ENCODE data around the gene SUN2.

Gene SUN2

GRCh38 chr22:38739300-38740055, 16.3 kb downstream of the SUN2 start:
- FAIRE-seq = no peak
- no peak for TF ChIP-seq CTCF (IDR thresholded peaks at IDR 0.05; ENCODE audit: insufficient read depth, missing control alignments)
- DNase-seq (ENCODE audit: insufficient read length, low spot score) = no peak

- FAIRE-seq (no peak), DNase-seq (ENCODE audit: insufficient read length, low spot score) (no peak)
- TF ChIP-seq CTCF (IDR thresholded peaks at IDR 0.05; ENCODE audit: insufficient read depth, missing control alignments) = no peak
Observed at GRCh38 chr22:38738475-38739070, 17.2 kb downstream of the SUN2 start.

- no peak for TF ChIP-seq CTCF (IDR thresholded peaks at IDR 0.05; ENCODE audit: insufficient read depth, missing control alignments)
- DNase-seq (ENCODE audit: insufficient read length, low spot score) (no peak), FAIRE-seq (no peak)
Observed at GRCh38 chr22:38737302-38738060, 18.3 kb downstream of the SUN2 start.

- no peak for TF ChIP-seq CTCF (IDR thresholded peaks at IDR 0.05; ENCODE audit: insufficient read depth, missing control alignments)
- DNase-seq (ENCODE audit: insufficient read length, low spot score) (no peak), FAIRE-seq (no peak)
Observed at GRCh38 chr22:38736257-38736570, 19.6 kb downstream of the SUN2 start.

- FAIRE-seq = no peak
Observed at GRCh38 chr22:38735465-38736256, 20.1 kb downstream of the SUN2 start.

GRCh38 chr22:38735126-38735464, 20.7 kb downstream of the SUN2 start:
- DNase-seq (ENCODE audit: insufficient read length, low spot score) = no peak
- no peak for FAIRE-seq
- no peak for TF ChIP-seq CTCF (IDR thresholded peaks at IDR 0.05; ENCODE audit: insufficient read depth, missing control alignments)

More at GRCh38 chr22:38735465-38736256, 20.1 kb downstream of the SUN2 start:
- DNase-seq (ENCODE audit: insufficient read length, low spot score) = no peak
- TF ChIP-seq CTCF (IDR thresholded peaks at IDR 0.05; ENCODE audit: insufficient read depth, missing control alignments) = no peak

Data from D721Med (cell line).